Kidney (tissue), 14 donors: ENCODE measurements around the gene HSPH1. TPM values are rescaled to one million over a fixed set of nuclear protein-coding genes. Genes with fewer than 3 reads are reported as not detected.

Experiments used
- DNase-seq, 5 donors: peaks; one replicate each; pipeline ENCODE4 v3.0.0-alpha.2; 2013 to 2020
- FAIRE-seq: peaks from 2 replicates; lab custom pipeline; 2012; peaks lifted over from hg19 to GRCh38; lab: Jason Lieb, UNC
- H3K27ac ChIP-seq, 2 donors: one replicate each; pipeline ENCODE4 v1.7.0; 2013; ENCODE audit warnings: low read depth in 2 of 2, low read length in 2 of 2, inconsistent platforms in 1 of 2
- H3K27me3 ChIP-seq: one replicate; pipeline ENCODE4 v1.7.1; 2013; ENCODE audit warnings: low read length, inconsistent platforms; ENCODE audit not compliant: control insufficient read depth, insufficient read depth
- H3K36me3 ChIP-seq, 3 donors: one replicate each; pipeline versions ENCODE4 v1.7.0 to v1.7.1; 2013; ENCODE audit warnings: low read length in 3 of 3, control low read depth in 1 of 3, inconsistent platforms in 1 of 3; ENCODE audit not compliant: insufficient read depth in 3 of 3, control insufficient read depth in 2 of 3
- H3K4me1 ChIP-seq, 3 donors: one replicate each; pipeline versions ENCODE4 v1.7.0 to v1.7.1; 2013; ENCODE audit warnings: low read length in 3 of 3, inconsistent platforms in 1 of 3, low read depth in 1 of 3; ENCODE audit not compliant: control insufficient read depth in 2 of 3, insufficient read depth in 2 of 3
- H3K4me3 ChIP-seq, 3 donors: one replicate each; pipeline versions ENCODE4 v1.7.0 to v1.8.1; 2013; ENCODE audit warnings: low read length in 3 of 3, control low read depth in 1 of 3, inconsistent platforms in 1 of 3
- H3K9ac ChIP-seq, 3 donors: one replicate each; pipeline versions ENCODE4 v1.7.0 to v1.7.1; 2013; ENCODE audit warnings: low read length in 3 of 3, control low read depth in 1 of 3, inconsistent platforms in 1 of 3
- H3K9me3 ChIP-seq, 3 donors: one replicate each; pipeline versions ENCODE4 v1.7.0 to v1.7.1; 2013; ENCODE audit warnings: low read length in 3 of 3, control low read depth in 1 of 3, inconsistent platforms in 1 of 3; ENCODE audit not compliant: control insufficient read depth in 2 of 3, insufficient read depth in 1 of 3
- intact Hi-C: fragments of 100-400 bp; cut with DNase I; formaldehyde crosslinking; loops from one replicate; pipeline ENCODE4 v1.11.1; 2022
- polyA plus RNA-seq: library from polyadenylated mRNA; stranded (reverse); fragments of 350-450 nt; fragmentation: Illumina TruSeq; extraction: RNeasy Lipid Tissue Mini Kit (QIAGEN cat#74804); gene quantifications from one replicate; pipeline ENCODE4 v1.2.3, GENCODE V29; 2014; ENCODE audit warnings: low read depth, low replicate concordance; ENCODE audit not compliant: insufficient read depth
- total RNA-seq: library from RNA; stranded (reverse); fragmentation: NEBNext Ultra II Directional; extraction: Animal tissue kit (Norgen Biotek cat#: 25700); gene quantifications from one replicate; pipeline ENCODE4 v1.2.1, GENCODE V29; 2021
- TF ChIP-seq, protein P1 (sequence below): IDR thresholded peaks from 3 replicates; pipeline ENCODE4 v1.5.1; 2012; ENCODE audit warnings: mild to moderate bottlenecking, moderate library complexity, borderline replicate concordance; ENCODE audit not compliant: insufficient read depth; ENCODE audit errors: extremely low read depth
- donor health status: control.
- donor health status: control.
- donor health status: control.
- donor health status: control.
- donor health status: control.
- donor health status: DM: yes; HTN: yes; CAD: no.
- donor health status: Normal renal cell carcinoma (clear cell type).

The HSPH1 gene
- total and polyA plus RNA-seq, 2 donors from 2014 or later: 46.2 to 66.2 TPM

DNA sequence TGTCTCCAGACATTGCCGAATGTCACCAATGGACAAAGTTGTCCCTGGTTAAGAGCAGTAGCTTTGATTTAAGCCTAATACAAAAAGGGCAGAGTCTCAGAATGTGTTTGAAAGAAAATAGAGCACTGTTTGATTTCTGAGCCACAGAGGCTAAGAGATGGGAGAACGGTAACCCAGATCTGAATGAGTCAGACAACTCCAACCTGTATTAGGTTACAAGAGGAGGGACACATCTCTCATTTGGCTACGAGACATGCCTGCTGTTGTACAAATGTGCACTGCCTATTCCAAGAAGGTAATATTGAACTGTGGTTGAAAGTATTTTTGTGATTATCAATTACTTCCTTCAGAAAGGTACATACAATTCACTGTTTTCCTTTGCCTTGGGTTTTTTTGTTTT lies 4.9 kb upstream of the HSPH1 start:
- DNase-seq (no peak), FAIRE-seq (no peak)
- H3K9me3 ChIP-seq: no peaks in the 10 kb centered on the region
- H3K27me3 ChIP-seq: no peaks in the 10 kb centered on the region
- peaks cover 0 to 4% (median 2%) of the 10 kb centered on the region in 3 donors for H3K4me1 ChIP-seq
- H3K36me3 ChIP-seq: no peaks in the 10 kb centered on the region
- no peak overlapping the region for H3K9ac ChIP-seq
- TF ChIP-seq, protein P1, sequence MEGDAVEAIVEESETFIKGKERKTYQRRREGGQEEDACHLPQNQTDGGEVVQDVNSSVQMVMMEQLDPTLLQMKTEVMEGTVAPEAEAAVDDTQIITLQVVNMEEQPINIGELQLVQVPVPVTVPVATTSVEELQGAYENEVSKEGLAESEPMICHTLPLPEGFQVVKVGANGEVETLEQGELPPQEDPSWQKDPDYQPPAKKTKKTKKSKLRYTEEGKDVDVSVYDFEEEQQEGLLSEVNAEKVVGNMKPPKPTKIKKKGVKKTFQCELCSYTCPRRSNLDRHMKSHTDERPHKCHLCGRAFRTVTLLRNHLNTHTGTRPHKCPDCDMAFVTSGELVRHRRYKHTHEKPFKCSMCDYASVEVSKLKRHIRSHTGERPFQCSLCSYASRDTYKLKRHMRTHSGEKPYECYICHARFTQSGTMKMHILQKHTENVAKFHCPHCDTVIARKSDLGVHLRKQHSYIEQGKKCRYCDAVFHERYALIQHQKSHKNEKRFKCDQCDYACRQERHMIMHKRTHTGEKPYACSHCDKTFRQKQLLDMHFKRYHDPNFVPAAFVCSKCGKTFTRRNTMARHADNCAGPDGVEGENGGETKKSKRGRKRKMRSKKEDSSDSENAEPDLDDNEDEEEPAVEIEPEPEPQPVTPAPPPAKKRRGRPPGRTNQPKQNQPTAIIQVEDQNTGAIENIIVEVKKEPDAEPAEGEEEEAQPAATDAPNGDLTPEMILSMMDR: no peak
- no peak overlapping the region for H3K4me3 ChIP-seq
- H3K27ac ChIP-seq: no peak overlapping the region
- intact Hi-C loops: no loop called here

DNA sequence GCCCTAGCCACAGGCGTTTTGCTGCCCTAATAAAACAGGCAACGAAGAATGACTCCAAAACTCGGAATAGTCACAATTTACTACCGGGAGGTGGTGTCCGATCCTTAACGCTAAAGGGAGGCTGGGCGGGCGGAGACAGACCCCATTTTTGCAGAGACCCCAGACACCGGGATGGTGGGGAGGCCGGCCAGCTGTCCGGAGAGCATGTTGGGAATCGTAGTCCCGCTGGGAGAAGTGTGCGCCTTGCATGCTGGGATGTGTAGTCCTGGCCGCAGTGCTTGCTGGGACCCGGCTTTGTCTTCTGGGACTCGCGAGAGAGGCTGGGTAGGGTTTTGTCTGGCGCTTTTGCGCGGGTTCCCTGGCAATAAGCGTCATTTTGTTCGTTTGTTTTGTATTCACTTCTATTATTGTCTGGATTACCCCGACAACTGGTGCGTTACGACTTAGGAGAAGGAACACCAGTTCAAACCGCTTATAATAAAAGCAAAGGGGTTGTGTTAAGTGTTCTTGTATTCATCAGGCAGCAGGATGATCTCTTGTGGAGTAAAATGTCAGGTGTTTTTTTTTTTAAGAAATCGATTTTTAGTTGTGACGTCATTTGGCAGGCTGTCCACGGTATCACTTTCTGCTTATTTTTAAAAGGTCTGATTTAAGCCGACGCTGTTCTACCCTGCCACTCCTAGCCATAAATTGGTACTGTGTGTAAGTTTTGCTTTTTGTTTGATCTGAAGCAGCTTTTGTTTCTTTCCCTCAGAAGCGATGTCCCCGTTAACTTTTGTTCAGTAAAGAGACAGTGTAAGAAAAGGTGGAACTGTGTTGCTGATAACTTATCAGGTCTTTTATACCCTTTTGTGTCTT lies 676 bp upstream of the HSPH1 start:
- Histone ChIP-seq H3K9me3 (no peaks in the 10 kb centered on the region), H3K27me3 (no peaks in the 10 kb centered on the region), H3K27ac (peak overlapping the region; percentile 99 to 100), H3K9ac (peak overlapping the region; percentile 76 to 98 (median 77)), H3K4me3 (peak overlapping the region; percentile 77 to 99 (median 78)), H3K36me3 (no peaks in the 10 kb centered on the region), H3K4me1 (peaks cover 0 to 14% (median 2%) of the 10 kb centered on the region in 3 donors)
- intact Hi-C loops: no loop called here
- no peak for FAIRE-seq
- TF ChIP-seq, protein P1: no peak
- DNase-seq: peak; percentile 98 to 99 (median 99)

DNA sequence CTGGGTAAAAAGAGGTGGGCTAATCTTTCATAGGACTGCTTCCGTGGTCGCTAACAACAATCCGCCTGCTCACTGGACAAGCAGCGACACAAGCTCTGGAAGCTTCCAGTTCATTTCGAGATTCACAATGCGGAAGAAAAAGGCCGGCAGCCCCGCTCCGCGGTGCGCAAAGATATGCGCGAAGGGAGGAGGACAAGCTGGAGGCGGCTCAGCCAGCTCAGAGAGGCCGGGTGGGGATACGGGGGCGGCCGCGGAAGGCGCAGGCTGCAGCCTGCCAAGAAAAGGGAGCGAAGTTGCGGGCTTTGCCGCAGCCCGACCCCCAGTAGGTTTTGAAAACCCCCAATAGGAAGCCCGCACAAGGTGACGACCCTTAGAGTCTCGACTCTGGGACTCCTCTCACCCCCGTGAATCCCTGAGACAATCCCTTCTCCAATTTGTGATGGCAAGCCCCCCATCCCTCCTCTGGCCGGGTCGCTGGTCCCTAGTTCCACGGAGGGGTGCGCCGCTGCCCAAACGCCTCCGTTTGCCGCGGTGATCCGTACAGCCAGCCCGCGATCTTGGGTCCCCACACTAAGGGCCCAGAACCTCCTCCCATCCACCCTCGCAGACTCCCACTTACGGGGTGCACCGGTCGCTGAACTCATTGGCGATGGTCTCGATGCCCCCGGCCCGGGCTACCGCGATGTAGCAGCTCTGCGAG lies 697 bp downstream of the HSPH1 start:
- FAIRE-seq (no peak), DNase-seq (peak; percentile 74 to 91 (median 83))
- intact Hi-C loops: no loop called here

More for the DNA sequence above, 697 bp downstream of the HSPH1 start:
- peaks cover 0 to 14% (median 2%) of the 10 kb centered on the region in 3 donors for H3K4me1 ChIP-seq
- H3K27me3 ChIP-seq: no peaks in the 10 kb centered on the region
- TF ChIP-seq, protein P1: no peak
- no peaks in the 10 kb centered on the region for H3K9me3 ChIP-seq
- peak overlapping the region; percentile 77 to 88 (median 77) for H3K4me3 ChIP-seq
- H3K9ac ChIP-seq: peak overlapping the region; percentile 64 to 99 (median 98)
- H3K27ac ChIP-seq: peak overlapping the region; percentile 99 to 100
- no peaks in the 10 kb centered on the region for H3K36me3 ChIP-seq
